NCI-H2171 (cell line): ENCODE data around the gene STAT5A.
"Not testable (repeated sequence)": the region's sequence is repeated elsewhere in the genome, so short reads cannot be mapped to it uniquely, and the experiment has no call there.

Source experiments
- DNase-seq: peaks from one replicate; lab custom pipeline; 2025; lab: John Stamatoyannopoulos, UW

The STAT5A gene

GRCh38 chr17:42287977-42288802 is at the start of gene STAT5A:
Gene STAT5A, plus strand, starts transcription at chr17:42288498. Its CDS starts 914 bp downstream, at chr17:42289412.
- DNase-seq: no peak

DNA sequence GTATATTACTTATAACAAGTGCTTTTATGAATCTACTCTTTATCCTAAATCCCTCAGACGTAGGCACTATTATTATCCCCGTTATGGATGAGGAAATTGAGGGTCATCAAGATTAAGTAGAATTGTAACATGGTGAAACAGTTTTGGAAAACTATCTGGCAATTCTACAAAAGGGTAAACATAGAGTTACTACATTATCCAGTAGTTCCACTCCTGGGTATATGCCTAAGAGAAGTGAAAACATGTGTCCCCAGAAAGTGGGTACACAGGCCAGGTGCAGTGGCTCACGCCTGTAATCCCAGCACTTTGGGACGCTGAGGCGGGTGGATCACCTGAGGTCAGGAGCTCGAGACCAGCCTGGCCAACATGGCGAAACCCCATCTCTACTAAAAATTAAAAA is 48.7 kb upstream of the STAT5A start:
- DNase-seq: not testable (repeated sequence)

GRCh38 chr17:42240201-42240600 is 48.1 kb upstream of the STAT5A start:
- DNase-seq: no peak

DNA sequence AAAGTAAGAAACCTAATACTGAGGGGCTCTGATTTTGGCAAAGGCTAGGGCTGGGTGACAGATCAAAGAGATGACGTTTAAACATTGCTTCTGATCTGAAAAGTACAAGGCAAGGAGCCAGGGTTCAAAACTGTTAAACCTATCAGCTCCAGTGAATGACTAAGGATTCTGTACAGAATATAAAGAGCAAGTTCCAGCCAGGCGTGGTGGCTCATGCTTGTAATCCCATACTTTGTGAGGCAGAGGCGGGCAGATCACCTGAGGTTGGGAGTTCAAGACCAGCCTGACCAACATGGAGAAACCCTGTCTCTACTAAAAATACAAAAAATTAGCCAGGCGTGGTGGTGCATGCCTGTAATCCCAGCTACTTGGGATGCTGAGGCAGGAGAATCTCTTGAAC is 47.4 kb upstream of the STAT5A start:
- DNase-seq: not testable (repeated sequence)

- no peak for DNase-seq
Observed at GRCh38 chr17:42241871-42242270, 46.4 kb upstream of the STAT5A start.

DNA sequence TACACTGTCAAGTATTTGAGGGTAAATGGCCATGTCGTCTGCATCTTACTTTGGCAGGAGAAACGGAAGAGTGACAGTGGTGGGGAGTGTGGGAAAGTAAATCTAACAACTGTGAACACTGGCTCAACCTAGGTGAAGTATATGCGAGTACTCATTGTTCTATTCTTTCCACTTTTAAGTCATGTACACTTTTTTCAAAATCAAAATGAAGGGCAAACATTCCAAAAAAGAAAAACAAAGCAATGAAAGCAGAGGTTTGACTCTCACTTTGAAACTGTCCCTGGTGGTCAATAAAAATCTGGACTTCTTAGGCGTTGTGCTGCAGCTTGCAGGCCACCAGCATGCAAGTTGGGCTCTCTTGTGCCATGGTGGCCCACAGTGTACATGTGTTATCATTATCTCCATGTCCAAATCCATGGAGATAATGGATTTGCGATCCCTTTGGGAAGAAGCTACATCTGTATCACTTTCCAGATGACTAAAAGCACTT is 44.8 kb upstream of the STAT5A start:
- no peak for DNase-seq

DNA sequence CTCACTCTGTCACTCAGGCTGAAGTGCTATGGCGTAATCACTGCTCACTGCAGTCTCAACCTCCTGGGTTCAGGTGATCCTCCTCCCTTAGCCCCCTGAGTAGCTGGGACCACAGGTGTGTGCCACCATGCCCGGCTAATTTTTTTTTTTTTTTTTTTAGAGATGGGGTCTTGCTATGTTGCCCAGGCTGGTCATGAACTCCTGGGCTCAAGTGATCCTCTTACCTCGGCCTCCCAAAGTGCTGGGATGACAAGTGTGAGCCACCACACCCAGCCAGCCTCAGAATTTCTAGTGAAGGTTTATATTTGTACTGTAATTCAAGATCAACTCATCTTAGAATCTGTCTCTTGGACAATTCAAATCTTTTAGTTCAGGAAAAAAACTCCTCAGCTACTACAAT is 44.2 kb upstream of the STAT5A start:
- not testable (repeated sequence) for DNase-seq

GRCh38 chr17:42245183-42245582 is 43.1 kb upstream of the STAT5A start:
- not testable (repeated sequence) for DNase-seq

DNA sequence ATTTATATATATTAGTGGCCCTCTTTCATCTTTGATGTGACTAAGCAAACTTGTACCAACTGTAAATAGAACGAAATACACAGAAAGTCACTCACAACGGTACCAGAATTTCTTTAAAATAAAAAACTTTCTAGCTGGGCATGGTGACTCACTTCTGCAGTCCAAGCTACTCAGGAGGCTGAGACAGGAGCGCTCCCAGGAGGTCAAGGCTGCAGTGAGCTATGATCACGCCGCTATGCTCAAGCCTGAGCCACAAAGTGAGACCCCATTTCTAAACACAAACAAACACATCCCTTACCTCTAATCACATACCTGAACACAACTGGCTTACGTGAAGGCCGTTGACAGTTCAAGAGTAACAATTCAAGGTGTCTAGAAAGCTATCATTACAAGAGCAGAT is 41.8 kb upstream of the STAT5A start:
- no peak for DNase-seq

DNA sequence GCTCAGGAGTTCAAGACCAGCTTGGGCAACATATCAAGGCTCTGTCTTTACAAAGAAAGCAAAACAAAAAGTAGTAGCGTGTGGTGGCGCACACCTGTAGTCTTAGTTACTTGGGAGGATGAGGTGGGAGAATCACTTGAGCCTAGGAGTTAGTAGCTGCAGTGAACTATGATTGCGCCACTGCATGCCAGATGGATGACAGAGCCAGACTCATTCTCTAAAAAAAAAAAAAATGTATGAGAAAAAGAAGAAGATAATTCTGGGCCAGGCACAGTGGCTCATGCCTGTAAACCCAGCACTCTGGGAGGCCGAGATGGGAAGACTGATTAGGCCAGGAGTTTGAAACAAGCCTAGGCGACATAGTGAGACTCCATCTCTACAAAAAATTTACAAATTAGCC is 40.6 kb upstream of the STAT5A start:
- no peak for DNase-seq

- peak; percentile 87 for DNase-seq
Observed at GRCh38 chr17:42248351-42249179, 39.7 kb upstream of the STAT5A start.

DNA sequence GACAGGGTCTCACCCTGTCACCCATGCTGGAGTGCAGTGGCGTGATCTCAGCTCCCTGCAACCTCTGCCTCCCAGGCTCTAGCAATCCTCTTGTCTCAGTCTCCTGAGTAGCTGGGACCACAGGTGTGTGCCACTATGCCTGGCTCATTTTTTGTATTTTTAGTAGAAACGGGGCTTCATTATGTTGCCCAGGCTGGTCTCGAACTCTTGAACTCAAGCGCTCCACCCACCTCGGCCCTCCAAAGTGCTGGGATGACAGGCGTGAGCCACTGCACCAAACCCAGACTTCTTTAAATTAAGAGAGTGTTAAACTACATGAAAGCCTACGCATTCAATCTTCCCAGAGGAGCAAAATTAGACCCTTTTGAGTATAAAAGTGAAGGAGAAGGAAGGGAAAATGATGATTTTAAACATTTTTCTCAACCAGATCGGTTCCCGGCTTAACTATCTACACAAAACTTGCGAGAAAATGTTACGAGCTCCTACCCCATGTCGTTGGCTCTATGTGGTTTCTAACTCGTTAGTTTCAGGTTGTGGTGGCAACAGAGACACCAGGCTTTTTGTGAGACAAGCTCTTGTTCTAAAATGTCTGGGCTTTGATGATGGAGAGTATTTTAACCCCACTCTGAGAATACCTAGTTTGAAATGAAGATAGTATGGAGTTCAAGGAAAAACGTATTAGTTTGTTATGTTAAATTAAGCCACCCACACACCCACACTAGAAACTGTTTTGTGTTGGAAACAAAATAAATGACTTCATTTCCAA is 38.4 kb upstream of the STAT5A start:
- DNase-seq: no peak

GRCh38 chr17:42251115-42251514 is 37.2 kb upstream of the STAT5A start:
- DNase-seq: no peak

DNA sequence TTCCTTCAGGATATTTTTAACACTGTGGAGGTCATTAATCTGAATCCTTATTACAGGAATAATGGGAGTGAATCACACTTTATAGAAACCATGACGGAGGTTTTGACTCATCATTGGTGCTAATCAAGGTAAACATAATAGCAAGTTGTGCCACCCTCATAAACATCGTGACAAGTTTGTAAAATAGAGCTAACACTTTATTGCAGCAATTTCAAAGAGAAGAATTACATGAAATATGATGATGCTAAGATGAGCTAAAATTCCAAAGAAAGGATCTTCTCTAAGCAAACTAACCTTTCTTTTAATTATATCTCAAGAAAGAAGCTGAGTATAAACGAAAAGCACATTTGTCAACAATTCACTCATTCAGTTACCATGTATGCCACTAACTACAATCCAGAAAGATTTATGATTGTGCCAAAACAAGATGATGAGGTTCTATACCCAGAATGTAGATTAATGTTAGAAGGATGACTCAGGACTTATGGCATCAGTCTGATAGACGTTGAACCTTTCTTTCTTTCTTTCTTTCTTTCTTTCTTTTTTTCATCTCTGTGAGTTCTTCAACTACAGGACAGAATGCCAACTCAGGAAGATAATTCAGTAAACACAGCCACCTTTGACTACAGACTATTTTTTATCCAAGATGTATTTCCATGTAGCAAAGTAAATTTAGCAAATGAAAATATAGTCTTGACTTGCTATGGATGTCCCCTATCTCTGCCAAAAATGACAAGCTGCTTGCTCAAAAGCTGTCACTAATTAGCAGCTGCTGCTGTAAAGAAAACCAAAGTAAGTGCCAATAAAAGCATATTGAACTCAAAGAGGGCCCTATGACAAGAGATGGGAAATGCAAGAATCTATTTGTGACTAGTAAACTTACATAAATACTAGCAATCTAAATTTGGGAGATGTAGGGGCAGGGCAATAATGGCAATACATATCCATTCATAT is 35.4 kb upstream of the STAT5A start:
- DNase-seq: peak; percentile 50

DNA sequence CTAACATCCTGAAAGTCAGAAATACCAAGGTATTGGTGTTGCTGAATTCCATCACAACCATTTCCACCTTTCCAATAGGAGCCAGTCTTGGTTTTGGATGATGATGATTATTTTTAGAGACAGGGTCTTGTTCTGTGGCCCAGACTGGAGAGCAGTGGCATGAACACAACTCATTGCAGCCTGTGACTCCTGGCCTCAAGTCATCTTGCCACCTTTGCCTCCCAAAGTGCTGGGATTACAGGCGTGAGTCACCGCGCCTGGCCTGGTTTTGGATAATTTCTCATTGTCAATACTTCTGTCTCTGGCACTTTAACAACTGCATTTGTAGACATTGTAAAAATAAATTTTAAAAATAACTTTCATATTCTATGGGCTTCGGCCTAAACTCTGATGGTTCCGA is 34.7 kb upstream of the STAT5A start:
- DNase-seq: no peak

GRCh38 chr17:42255445-42255844 is 32.9 kb upstream of the STAT5A start:
- DNase-seq: no peak

DNA sequence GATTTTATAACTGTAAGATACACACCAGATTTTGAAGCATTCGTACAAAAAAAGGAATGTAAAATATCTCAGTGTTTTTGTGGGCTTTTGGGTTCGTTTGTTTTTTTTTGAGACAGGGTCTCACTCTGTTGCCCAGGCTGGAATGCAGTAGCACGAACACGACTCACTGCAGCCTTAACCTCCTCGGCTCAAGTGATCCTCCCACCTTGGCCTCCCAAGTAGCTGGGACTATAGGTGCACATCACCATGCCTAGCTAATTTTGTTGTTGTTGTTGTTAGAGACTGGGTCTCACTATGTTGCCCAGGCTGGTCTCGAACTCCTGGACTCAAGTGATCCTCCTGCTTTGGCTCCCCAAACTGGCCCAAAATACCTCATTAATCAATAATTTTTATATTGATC is 28.0 kb upstream of the STAT5A start:
- no peak for DNase-seq

DNA sequence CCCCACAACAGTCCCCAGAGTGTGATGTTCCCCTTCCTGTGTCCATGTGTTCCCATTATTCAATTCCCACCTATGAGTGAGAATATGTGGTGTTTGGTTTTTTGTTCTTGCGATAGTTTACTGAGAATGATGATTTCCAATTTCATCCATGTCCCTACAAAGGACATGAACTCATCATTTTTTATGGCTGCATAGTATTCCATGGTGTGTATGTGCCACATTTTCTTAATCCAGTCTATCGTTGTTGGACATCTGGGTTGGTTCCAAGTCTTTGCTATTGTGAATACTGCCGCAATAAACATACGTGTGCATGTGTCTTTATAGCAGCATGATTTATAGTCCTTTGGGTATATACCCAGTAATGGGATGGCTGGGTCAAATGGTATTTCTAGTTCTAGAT is 23.9 kb upstream of the STAT5A start:
- DNase-seq: not testable (repeated sequence)

DNA sequence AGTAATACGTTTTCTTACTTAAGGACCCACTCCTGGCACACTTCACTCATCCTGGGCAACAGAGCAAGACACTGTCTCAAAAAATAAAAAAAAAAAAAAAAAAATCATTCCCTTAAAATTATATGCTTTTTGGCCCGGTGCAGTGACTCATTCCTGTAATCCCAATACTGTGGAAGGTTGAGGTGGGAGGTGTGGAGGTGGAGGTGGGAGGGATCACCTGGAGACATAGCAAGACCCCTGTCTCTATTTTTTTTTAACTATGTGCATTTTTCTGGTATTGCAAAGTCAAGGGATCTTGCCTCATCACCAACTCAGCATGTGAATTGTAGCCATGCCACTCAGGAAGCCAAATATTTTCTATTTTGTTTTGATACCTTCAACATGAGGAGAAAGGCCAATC is 21.8 kb upstream of the STAT5A start:
- DNase-seq: no peak

GRCh38 chr17:42266918-42267766 is 21.2 kb upstream of the STAT5A start:
- DNase-seq: no peak
